Testis (tissue), 3 donors: ENCODE data around the gene KRTAP10-3. TPM values are rescaled to one million over a fixed set of nuclear protein-coding genes. Genes with fewer than 3 reads are reported as not detected.

ENCODE experiments used
- DNase-seq: peaks from one replicate; pipeline ENCODE4 v3.0.0-alpha.2; 2019
- H3K27ac ChIP-seq, 2 donors: fragments of 200-600 bp; sonication (generic); one replicate each; pipeline ENCODE4 v1.5.1; 2019
- H3K27me3 ChIP-seq: fragments of 200-600 bp; sonication (generic); one replicate; pipeline ENCODE4 v1.5.1; 2019
- H3K36me3 ChIP-seq: fragments of 200-600 bp; sonication (generic); one replicate; pipeline ENCODE4 v1.5.1; 2017; ENCODE audit warnings: low read depth; ENCODE audit errors: missing control alignments
- H3K4me1 ChIP-seq: fragments of 200-600 bp; sonication (generic); one replicate; pipeline ENCODE4 v1.5.1; 2019
- H3K4me3 ChIP-seq, 2 donors: fragments of 200-600 bp; sonication (generic); one replicate each; pipeline ENCODE4 v1.5.1; 2017 to 2019
- H3K9me3 ChIP-seq: fragments of 200-600 bp; sonication (generic); one replicate; pipeline ENCODE4 v1.5.1; 2017
- POLR2A ChIP-seq: fragments of 450-650 bp; IDR thresholded peaks from one replicate; pipeline ENCODE4 v1.6.1; 2017; ENCODE audit warnings: antibody characterized with exemption, mild to moderate bottlenecking, moderate library complexity
- WGBS, 2 donors: methylation state at CpG; one replicate each; pipeline ENCODE4 v1.1.5; 2018; 5-methylcytosine and 5-hydroxymethylcytosine counted together
- intact Hi-C: fragments of 100-400 bp; cut with DNase I; formaldehyde crosslinking; loops from one replicate; pipeline ENCODE4 v1.15.1; 2023; ENCODE audit warnings: low total_unique reads
- polyA plus RNA-seq: library from polyadenylated mRNA; stranded (reverse); fragments of 350-450 nt; fragmentation: Illumina TruSeq; extraction: RNeasy Lipid Tissue Mini Kit (QIAGEN cat#74804); gene quantifications from one replicate; pipeline ENCODE4 v1.2.3, GENCODE V29; 2014; ENCODE audit warnings: low read depth, low replicate concordance; ENCODE audit not compliant: insufficient read depth
- total RNA-seq, 2 donors: library from RNA; depleted of rRNA; stranded (reverse); fragments of >200 nt; gene quantifications; one replicate each; pipeline ENCODE4 v1.2.3, GENCODE V29; 2016
- TF ChIP-seq, protein P1 (sequence below), 3 experiments: fragments of 450-650 bp in 2 of 3; fragments of 200-600 bp in 1 of 3; sonication (generic) in 1 of 3; IDR thresholded peaks; one replicate each; pipeline ENCODE4 v1.5.1; 2016 to 2019; ENCODE audit warnings: antibody characterized with exemption in 3 of 3, mild to moderate bottlenecking in 2 of 3, moderate library complexity in 1 of 3

The KRTAP10-3 gene
- total and polyA plus RNA-seq, 3 donors from 2014 or later: not detected

DNA sequence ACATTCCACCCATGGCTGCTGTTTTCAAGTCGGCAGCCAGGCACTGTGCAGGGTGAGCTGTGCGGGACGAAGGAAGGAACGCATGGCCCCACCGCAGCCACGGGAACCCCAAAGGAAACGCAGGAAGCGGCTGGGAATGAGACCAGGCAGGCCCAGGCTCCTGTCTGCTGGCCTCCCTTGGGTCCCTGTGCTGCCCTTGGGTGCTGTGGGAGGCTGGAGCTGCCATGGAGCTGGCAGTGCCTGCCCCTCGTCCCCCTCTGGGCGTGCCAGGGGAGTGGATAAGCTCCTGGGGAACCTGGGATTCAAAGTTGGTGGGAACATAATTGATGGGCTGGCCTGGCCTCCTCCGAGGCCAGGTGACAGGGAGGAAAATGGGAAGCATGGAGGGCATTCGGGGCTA is 9.7 kb upstream of the KRTAP10-3 start:
- 73 to 89% methylated on average over 6 to 12 of the region's 12 CpGs for WGBS, 2 donors
- H3K27ac ChIP-seq: no peak overlapping the region
- no peaks in the 10 kb centered on the region for H3K36me3 ChIP-seq
- H3K27me3 ChIP-seq: no peaks in the 10 kb centered on the region
- no peak for TF ChIP-seq POLR2A
- TF ChIP-seq, protein P1, sequence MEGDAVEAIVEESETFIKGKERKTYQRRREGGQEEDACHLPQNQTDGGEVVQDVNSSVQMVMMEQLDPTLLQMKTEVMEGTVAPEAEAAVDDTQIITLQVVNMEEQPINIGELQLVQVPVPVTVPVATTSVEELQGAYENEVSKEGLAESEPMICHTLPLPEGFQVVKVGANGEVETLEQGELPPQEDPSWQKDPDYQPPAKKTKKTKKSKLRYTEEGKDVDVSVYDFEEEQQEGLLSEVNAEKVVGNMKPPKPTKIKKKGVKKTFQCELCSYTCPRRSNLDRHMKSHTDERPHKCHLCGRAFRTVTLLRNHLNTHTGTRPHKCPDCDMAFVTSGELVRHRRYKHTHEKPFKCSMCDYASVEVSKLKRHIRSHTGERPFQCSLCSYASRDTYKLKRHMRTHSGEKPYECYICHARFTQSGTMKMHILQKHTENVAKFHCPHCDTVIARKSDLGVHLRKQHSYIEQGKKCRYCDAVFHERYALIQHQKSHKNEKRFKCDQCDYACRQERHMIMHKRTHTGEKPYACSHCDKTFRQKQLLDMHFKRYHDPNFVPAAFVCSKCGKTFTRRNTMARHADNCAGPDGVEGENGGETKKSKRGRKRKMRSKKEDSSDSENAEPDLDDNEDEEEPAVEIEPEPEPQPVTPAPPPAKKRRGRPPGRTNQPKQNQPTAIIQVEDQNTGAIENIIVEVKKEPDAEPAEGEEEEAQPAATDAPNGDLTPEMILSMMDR (IDR thresholded peaks at IDR 0.05): no peak
- intact Hi-C loops: no loop called here
- no peak overlapping the region for H3K4me3 ChIP-seq
- DNase-seq: no peak
- no peaks in the 10 kb centered on the region for H3K4me1 ChIP-seq
- no peaks in the 10 kb centered on the region for H3K9me3 ChIP-seq

DNA sequence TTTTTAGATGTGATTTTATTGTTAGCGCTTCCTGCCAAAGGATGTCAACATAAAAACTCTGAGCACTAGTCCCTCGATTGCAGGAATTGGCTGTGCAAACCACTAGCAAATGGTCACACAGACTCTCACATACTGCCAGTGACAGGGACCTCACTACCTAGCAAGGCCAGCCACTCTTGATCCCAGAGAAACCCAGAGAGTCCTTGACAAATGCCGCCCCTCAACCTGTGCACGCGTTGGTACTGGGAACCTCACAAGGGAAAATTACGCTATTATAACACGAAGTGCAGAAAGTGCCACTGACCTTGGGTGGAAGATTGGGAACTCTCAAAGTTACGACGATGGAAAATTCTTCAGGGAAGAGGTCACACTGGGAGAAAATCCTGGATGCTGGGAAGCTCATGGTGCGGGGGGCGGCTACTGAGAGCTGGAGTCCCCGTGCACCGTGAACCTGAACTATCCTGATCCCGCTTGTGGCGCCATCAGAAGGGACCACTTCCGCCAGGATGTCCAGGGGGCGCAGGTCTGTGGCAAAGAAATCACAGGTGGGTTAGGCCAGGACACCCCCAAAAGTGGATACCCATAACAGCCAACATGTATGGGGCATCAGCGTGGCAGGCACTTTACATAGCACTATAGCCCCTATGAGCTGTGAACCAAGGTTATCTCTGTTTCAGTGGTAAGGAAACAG is 9.0 kb upstream of the KRTAP10-3 start:
- TF ChIP-seq POLR2A: no peak
- TF ChIP-seq, protein P1 (IDR thresholded peaks at IDR 0.05): no peak
- whole genome bisulfite sequencing, 2 donors: 78 to 89% methylated on average over 18 of the region's 18 CpGs
- H3K4me1 ChIP-seq: no peaks in the 10 kb centered on the region
- H3K27ac ChIP-seq: no peak overlapping the region
- intact Hi-C loops: no loop called here
- no peaks in the 10 kb centered on the region for H3K9me3 ChIP-seq
- no peaks in the 10 kb centered on the region for H3K27me3 ChIP-seq
- DNase-seq: no peak
- H3K4me3 ChIP-seq: no peak overlapping the region
- no peaks in the 10 kb centered on the region for H3K36me3 ChIP-seq

DNA sequence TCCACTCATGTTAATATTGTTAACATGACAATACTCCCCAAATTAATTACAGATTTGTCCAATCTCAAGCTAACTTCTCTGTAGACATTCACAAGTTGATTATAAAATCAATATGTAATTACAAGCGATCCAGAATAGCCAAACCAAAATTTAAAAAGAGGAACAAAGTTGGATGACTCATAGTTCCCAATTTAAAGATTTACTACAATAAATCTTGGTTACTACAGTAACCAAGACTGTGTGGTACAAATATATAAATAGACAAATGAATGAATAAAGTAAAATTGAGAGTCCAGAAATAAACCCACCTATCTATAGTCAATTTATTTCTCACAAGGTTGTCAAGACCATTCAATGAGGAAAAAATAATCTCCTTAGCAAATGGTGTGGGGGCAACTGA is 7.8 kb upstream of the KRTAP10-3 start:
- Histone ChIP-seq H3K9me3 (no peaks in the 10 kb centered on the region), H3K4me3 (no peak overlapping the region), H3K27ac (no peak overlapping the region), H3K27me3 (no peaks in the 10 kb centered on the region), H3K36me3 (no peaks in the 10 kb centered on the region), H3K4me1 (no peaks in the 10 kb centered on the region)
- TF ChIP-seq POLR2A: no peak
- TF ChIP-seq, protein P1 (IDR thresholded peaks at IDR 0.05): no peak
- DNase-seq: no peak
- 83 to 87% methylated on average over 1 of the region's 1 CpG for WGBS, 2 donors
- intact Hi-C loops: no loop called here

DNA sequence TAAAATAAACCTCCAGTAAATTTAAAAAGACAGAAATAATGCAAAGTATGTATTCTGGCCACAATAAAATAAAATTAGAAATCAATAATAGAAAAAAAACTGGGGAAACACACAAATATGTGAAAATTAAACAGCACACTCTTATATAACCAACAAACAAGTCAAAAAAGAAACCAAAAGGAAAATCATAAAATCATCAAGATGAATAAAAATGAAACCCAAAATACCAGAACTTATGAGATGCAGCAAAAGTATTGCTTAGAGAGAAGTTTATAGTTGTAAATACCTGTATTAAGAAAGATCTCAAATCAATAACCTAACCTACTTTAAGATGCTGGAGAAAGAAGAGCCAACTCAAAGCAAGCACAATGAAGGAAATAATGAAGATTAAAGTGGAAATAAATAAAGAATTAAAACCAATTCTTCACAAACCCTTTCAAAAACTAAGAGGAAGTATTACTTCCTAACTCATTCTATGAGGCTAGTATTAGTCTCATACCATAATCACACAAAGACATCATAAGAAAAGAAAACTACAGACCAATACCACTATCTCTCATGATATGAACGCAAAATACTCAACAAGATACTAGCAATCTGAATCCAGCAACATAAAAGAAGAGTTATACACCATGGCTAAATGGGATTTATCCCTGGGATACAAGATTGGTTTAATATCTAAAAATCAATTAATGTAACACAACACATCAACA is 6.4 kb upstream of the KRTAP10-3 start:
- Histone ChIP-seq H3K9me3 (no peaks in the 10 kb centered on the region), H3K27ac (no peak overlapping the region), H3K36me3 (no peaks in the 10 kb centered on the region), H3K4me3 (no peak overlapping the region), H3K4me1 (no peaks in the 10 kb centered on the region), H3K27me3 (no peaks in the 10 kb centered on the region)
- 0 to 86% methylated on average over 1 of the region's 1 CpG for WGBS, 2 donors
- DNase-seq: no peak
- intact Hi-C loops: no loop called here
- TF ChIP-seq, protein P1 (IDR thresholded peaks at IDR 0.05): no peak
- no peak for TF ChIP-seq POLR2A
